HepG2 (cell line): ENCODE data around the gene PCIF1. TPM values are rescaled to one million over a fixed set of nuclear protein-coding genes. Genes with fewer than 3 reads are reported as not detected.

Experiments
- ADNP ChIP-seq: sonication (generic); formaldehyde crosslinking; IDR thresholded peaks from 2 replicates; pipeline ENCODE4 v1.4.0; 2020; ENCODE audit warnings: missing genetic modification reagents
- AGO1 ChIP-seq: fragments of 200-400 bp; formaldehyde crosslinking; IDR thresholded peaks from 2 replicates; pipeline ENCODE4 v1.6.1; 2017; ENCODE audit warnings: mild to moderate bottlenecking, low read depth, low read length, moderate library complexity; ENCODE audit not compliant: poor library complexity, severe bottlenecking
- ATF5 ChIP-seq: sonication (generic); formaldehyde crosslinking; IDR thresholded peaks from 2 replicates; pipeline ENCODE4 v1.4.0; 2020; ENCODE audit warnings: mild to moderate bottlenecking, low read depth, missing genetic modification reagents
- KDM6A ChIP-seq: IDR thresholded peaks from 2 replicates; pipeline ENCODE4 v1.6.1; 2016; ENCODE audit warnings: low read depth
- KLF15 ChIP-seq: sonication (generic); formaldehyde crosslinking; IDR thresholded peaks from 2 replicates; pipeline ENCODE4 v1.8.1; 2023; ENCODE audit warnings: borderline replicate concordance, mild to moderate bottlenecking, inconsistent platforms, missing genetic modification reagents, mixed read lengths
- MAZ ChIP-seq, 2 experiments: sonication (generic) in 1 of 2; formaldehyde crosslinking in 1 of 2; IDR thresholded peaks; 2 replicates each; pipeline versions ENCODE4 v1.5.0 to v1.6.1; 2012 to 2020; ENCODE audit warnings: low read depth in 2 of 2, mild to moderate bottlenecking in 2 of 2, borderline replicate concordance in 1 of 2, improper control_type of control experiment in 1 of 2, low read length in 1 of 2, missing genetic modification reagents in 1 of 2, moderate library complexity in 1 of 2
- NCOR1 ChIP-seq: fragments of 200-600 bp; sonication (generic); IDR thresholded peaks from 2 replicates; pipeline ENCODE4 v1.7.0; 2017; ENCODE audit warnings: antibody characterized with exemption, low read length, borderline replicate concordance
- NFE2L2 ChIP-seq: fragments of 150-350 bp; IDR thresholded peaks from 2 replicates; pipeline ENCODE4 v1.6.1; 2014; ENCODE audit warnings: low read length
- NRL ChIP-seq: sonication (generic); formaldehyde crosslinking; IDR thresholded peaks from 2 replicates; pipeline ENCODE4 v1.5.0; 2020; ENCODE audit warnings: missing genetic modification reagents, mild to moderate bottlenecking, moderate library complexity, borderline replicate concordance
- POLR2AphosphoS2 ChIP-seq: IDR thresholded peaks from 2 replicates; pipeline ENCODE4 v1.6.1; 2011; ENCODE audit warnings: low read depth, low read length, improper control_type of control experiment
- RXRB ChIP-seq: IDR thresholded peaks from 2 replicates; pipeline ENCODE4 v1.6.1; 2016; ENCODE audit warnings: borderline replicate concordance, missing genetic modification reagents, missing compliant biosample characterization
- TOPORS ChIP-seq: sonication (generic); formaldehyde crosslinking; IDR thresholded peaks from 2 replicates; pipeline ENCODE4 v1.8.0; 2023; ENCODE audit warnings: mild to moderate bottlenecking, missing genetic modification reagents
- YEATS2 ChIP-seq: sonication (generic); formaldehyde crosslinking; IDR thresholded peaks from 2 replicates; pipeline ENCODE4 v1.4.0; 2020; ENCODE audit warnings: missing genetic modification reagents, borderline replicate concordance
- ZFX ChIP-seq: sonication (generic); formaldehyde crosslinking; IDR thresholded peaks from 2 replicates; pipeline ENCODE4 v1.4.0; 2020; ENCODE audit warnings: mild to moderate bottlenecking, low read depth, missing genetic modification reagents, moderate library complexity
- ZKSCAN8 ChIP-seq: IDR thresholded peaks from 2 replicates; pipeline ENCODE4 v1.6.1; 2016; ENCODE audit warnings: borderline replicate concordance, missing genetic modification reagents, missing compliant biosample characterization
- ZNF33A ChIP-seq: sonication (generic); formaldehyde crosslinking; IDR thresholded peaks from 2 replicates; pipeline ENCODE4 v1.5.1; 2020; ENCODE audit warnings: missing genetic modification reagents, mild to moderate bottlenecking, moderate library complexity, borderline replicate concordance
- ZNF552 ChIP-seq: sonication (generic); formaldehyde crosslinking; IDR thresholded peaks from 2 replicates; pipeline ENCODE4 v1.9.0; 2022; ENCODE audit warnings: missing genetic modification reagents, mild to moderate bottlenecking, borderline replicate concordance
- ZNF580 ChIP-seq: IDR thresholded peaks from 2 replicates; pipeline ENCODE4 v1.6.1; 2016; ENCODE audit warnings: low read depth, borderline replicate concordance
- ZNF709 ChIP-seq: sonication (generic); formaldehyde crosslinking; IDR thresholded peaks from 2 replicates; pipeline ENCODE4 v1.5.0; 2020; ENCODE audit warnings: mild to moderate bottlenecking, missing genetic modification reagents
- ZNF737 ChIP-seq: sonication (generic); formaldehyde crosslinking; IDR thresholded peaks from 2 replicates; pipeline ENCODE4 v1.5.0; 2020; ENCODE audit warnings: missing genetic modification reagents, mild to moderate bottlenecking, borderline replicate concordance
- ZNF740 ChIP-seq: sonication (generic); formaldehyde crosslinking; IDR thresholded peaks from 2 replicates; pipeline ENCODE4 v1.4.0; 2020; ENCODE audit warnings: missing genetic modification reagents
- ZNF776 ChIP-seq: sonication (generic); formaldehyde crosslinking; IDR thresholded peaks from 2 replicates; pipeline ENCODE4 v1.4.0; 2020; ENCODE audit warnings: mild to moderate bottlenecking, missing genetic modification reagents
- polyA plus RNA-seq, 8 experiments: library from polyadenylated mRNA; depleted of rRNA in 3 of 8; stranded (reverse) in 7 of 8; unstranded in 1 of 8; fragments of >200 nt; fragmentation: Illumina TruSeq in 4 of 8; extraction: Trizol in 4 of 8; gene quantifications; 2 replicates each; pipeline versions ENCODE4 v1.2.1 to v1.2.3, GENCODE V29; 2011 to 2016; ENCODE audit warnings: low read depth in 4 of 8, missing spikeins in 1 of 8, mixed read lengths in 1 of 8; ENCODE audit not compliant: insufficient read depth in 1 of 8
- total RNA-seq, 5 experiments: library from RNA; depleted of rRNA; stranded (reverse); fragments of >200 nt; fragmentation: Illumina TruSeq; extraction: Trizol; gene quantifications; 2 replicates each; pipeline ENCODE4 v1.2.3, GENCODE V29; 2016; ENCODE audit warnings: low read depth in 1 of 5
- TF ChIP-seq, protein P1 (sequence below): sonication (generic); formaldehyde crosslinking; IDR thresholded peaks from 2 replicates; pipeline ENCODE4 v1.5.0; 2020; ENCODE audit warnings: mild to moderate bottlenecking, low read depth, missing genetic modification reagents, borderline replicate concordance
- TF ChIP-seq, protein P2 (sequence below): fragments of 450-650 bp; IDR thresholded peaks from 2 replicates; pipeline ENCODE4 v1.6.1; 2016

The PCIF1 gene
- total and polyA plus RNA-seq, 2 of the 13 experiments (the other 11 are each of a cell fraction or from before 2014, with no cell fraction given): 20.9 to 24.4 TPM

GRCh38 chr20:45971425-45971674 is 36.9 kb downstream of the PCIF1 start (continued):
- TF ChIP-seq TOPORS (CRISPR knock-in tag): no peak
- TF ChIP-seq ZNF740: no peak
- TF ChIP-seq ZNF33A (CRISPR knock-in tag): no peak
- TF ChIP-seq YEATS2 (CRISPR knock-in tag): no peak
- no peak for TF ChIP-seq RXRB (CRISPR knock-in tag)
- TF ChIP-seq POLR2AphosphoS2: no peak
- peak; percentile 86; the same call in 1 of the 2 replicates for TF ChIP-seq ZNF580 (CRISPR knock-in tag)
- no peak for TF ChIP-seq NRL
- TF ChIP-seq ADNP (CRISPR knock-in tag): peak; percentile 100
- TF ChIP-seq KLF15 (CRISPR knock-in tag): 0 out of 2 replicates have a peak, but pooled peaks have one; percentile 3
- peak; percentile 69 for TF ChIP-seq AGO1
- TF ChIP-seq NFE2L2: 0 out of 2 replicates have a peak, but pooled peaks have one; percentile 1
- 0 out of 2 replicates have a peak, but pooled peaks have one; percentile 13 for TF ChIP-seq ZKSCAN8 (CRISPR knock-in tag)
- TF ChIP-seq ZNF709: no peak
- no peak for TF ChIP-seq NCOR1
- TF ChIP-seq KDM6A (CRISPR knock-in tag): no peak
- TF ChIP-seq ATF5 (CRISPR knock-in tag): no peak
- no peak for TF ChIP-seq ZFX (CRISPR knock-in tag)
- TF ChIP-seq MAZ (IDR thresholded peaks at IDR 0.05; ENCODE audit: borderline replicate concordance, low read depth, low read length): no peak
- no peak for TF ChIP-seq MAZ (CRISPR knock-in tag; IDR thresholded peaks at IDR 0.05; ENCODE audit: low read depth)
- 0 out of 2 replicates have a peak, but pooled peaks have one; percentile 70 for TF ChIP-seq ZNF552 (CRISPR knock-in tag)
- no peak for TF ChIP-seq ZNF737 (CRISPR knock-in tag)
- no peak for TF ChIP-seq ZNF776
- TF ChIP-seq, protein P1, sequence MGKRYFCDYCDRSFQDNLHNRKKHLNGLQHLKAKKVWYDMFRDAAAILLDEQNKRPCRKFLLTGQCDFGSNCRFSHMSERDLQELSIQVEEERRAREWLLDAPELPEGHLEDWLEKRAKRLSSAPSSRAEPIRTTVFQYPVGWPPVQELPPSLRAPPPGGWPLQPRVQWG (CRISPR knock-in tag): no peak
- TF ChIP-seq, protein P2, sequence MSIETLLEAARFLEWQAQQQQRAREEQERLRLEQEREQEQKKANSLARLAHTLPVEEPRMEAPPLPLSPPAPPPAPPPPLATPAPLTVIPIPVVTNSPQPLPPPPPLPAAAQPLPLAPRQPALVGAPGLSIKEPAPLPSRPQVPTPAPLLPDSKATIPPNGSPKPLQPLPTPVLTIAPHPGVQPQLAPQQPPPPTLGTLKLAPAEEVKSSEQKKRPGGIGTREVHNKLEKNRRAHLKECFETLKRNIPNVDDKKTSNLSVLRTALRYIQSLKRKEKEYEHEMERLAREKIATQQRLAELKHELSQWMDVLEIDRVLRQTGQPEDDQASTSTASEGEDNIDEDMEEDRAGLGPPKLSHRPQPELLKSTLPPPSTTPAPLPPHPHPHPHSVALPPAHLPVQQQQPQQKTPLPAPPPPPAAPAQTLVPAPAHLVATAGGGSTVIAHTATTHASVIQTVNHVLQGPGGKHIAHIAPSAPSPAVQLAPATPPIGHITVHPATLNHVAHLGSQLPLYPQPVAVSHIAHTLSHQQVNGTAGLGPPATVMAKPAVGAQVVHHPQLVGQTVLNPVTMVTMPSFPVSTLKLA: no peak
